ENCODE measurements around the gene SCAF1.

GRCh38 chr19:49684251-49684982, 42.4 kb downstream of the SCAF1 start:
- TF ChIP-seq CTCF (IDR thresholded peaks at IDR 0.05), result peak in 5 of 7 experiments; percentile 19 to 39 (median 33)
- TF ChIP-seq POLR2A (IDR thresholded peaks at IDR 0.05), result no peak

Measured in body of pancreas (tissue), 4 donors.